Ramos (cell line): ENCODE data around the gene RASAL2.

Experiments used
- in situ Hi-C: fragments of 300-500 bp; cut with MboI; formaldehyde crosslinking; loops from one replicate; pipeline ENCODE4 v1.14.3; 2022; ENCODE audit warnings: low sequenced_read_pairs; ENCODE audit not compliant: unreplicated experiment

The RASAL2 gene

GRCh38 chr1:178271471-178271870 lies 177.6 kb downstream of the RASAL2 start:
- in situ Hi-C loops, result no loop called here

GRCh38 chr1:178273707-178274410 lies 180.0 kb downstream of the RASAL2 start:
- in situ Hi-C loops, result no loop called here

DNA sequence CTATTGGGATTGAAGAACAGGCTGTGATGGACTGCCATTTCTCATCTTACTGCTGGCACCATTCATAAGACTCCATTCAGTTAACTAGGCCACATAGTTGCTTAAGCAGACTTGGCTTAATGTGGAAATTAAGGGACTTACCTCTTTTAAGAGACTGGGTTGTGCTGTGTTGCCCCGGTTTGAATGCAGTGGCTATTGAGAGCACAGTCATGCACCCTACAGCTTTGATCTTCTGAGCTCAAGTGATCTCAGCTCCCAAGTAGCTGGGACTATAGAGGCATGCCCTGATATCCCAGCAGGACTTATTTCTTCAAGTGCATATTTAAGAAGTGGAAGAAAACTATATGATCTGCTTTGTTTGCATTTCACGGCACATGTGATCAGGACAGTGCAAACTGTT lies 181.1 kb downstream of the RASAL2 start:
- in situ Hi-C loops, result no loop called here

GRCh38 chr1:178275553-178275952 lies 181.6 kb downstream of the RASAL2 start:
- in situ Hi-C loops, result no loop called here

DNA sequence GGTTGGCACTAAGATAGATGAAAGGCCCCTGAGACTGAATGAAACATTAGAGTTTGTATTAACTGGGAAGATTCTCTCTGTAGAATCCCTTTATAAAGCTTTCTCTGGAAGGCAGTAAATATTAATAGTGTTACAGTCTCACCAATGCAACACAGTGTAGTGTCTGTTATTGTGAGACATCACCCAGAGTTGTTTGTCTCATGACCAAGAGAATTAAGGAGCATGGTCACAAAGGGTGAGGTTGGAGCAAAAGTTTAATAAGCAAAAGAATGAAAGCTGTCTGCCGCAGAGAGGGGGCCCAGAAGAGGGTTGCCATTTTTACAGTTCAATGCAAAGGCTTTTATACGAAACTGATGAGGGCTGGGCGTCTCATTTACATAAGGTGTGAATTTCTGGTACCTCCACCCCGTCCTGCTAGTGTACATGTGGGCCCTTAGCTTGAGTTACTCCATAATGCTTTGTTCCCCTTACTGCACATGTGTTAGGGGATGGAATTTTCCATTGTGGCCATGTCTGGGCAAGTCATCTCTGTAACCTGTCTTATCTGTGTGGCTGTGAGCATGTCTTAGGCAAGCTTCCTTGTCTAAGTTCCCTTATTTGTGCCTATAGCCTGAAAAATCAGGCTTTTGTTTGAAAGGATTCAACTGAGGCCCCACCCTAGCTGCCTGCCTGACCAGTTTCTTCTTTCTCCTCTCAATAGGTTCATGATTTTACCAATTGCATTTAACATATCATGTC lies 184.1 kb downstream of the RASAL2 start:
- in situ Hi-C loops, result no loop called here

GRCh38 chr1:178278916-178279686 lies 185.2 kb downstream of the RASAL2 start:
- in situ Hi-C loops, result no loop called here

DNA sequence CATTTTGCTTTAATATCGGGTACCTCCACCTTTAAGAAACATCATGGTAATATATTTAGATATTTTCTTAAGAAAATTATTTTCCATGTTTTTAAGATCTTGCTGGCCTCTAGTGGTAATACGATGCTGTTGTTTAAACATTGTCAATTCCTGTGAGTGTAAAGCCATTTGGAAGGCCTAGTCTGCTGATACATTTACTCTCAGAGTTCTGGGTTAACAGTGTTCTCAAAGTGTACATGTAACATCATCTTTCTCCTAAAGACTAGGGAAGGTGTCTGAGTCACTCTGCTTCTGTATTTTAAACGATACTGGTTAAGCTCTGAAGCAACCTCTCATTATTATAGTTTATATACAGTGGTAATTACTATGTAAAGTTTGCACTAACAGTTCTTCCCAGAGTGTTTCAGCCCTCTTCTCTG lies 189.1 kb downstream of the RASAL2 start:
- in situ Hi-C loops, result no loop called here

DNA sequence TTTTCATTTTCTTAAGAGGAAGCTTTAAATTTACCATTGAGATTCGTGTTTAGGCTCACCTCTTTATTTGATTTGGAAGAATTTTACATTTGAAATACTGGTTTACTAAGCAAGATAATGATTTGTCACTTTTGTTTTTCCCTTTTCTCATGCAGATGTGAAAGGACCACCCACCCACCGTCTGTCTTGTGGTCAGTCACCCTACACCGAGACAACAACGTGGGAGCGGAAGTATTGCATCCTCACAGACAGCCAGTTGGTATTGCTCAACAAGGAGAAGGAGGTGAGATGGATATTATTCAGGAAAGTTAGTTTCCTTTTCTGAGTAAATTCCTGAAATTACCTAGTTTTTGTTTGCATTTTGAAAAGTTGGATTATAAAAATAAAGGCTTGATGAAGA lies 189.5 kb downstream of the RASAL2 start:
- in situ Hi-C loops, result no loop called here

DNA sequence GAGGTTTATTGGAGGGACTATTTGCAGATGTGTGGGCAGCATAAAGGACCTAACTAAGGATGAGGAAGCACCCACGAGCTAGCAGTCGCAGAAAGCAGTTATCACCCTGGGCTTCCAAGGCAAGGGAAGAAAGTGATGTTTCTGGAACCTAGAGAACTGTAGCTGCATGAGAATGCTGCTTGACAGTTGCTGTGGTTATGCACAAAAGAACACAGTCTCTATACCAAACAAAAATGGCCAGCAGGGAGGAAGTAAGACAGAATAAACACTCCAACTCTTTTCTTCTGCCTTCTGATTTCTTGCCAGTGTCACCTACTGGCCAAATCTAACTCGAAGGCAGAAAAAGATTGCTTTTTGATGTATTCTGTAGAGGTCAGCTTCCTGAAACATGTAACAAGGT lies 190.2 kb downstream of the RASAL2 start:
- in situ Hi-C loops, result no loop called here

- in situ Hi-C loops, result no loop called here
Measured at GRCh38 chr1:178291166-178291565, 197.3 kb downstream of the RASAL2 start.

GRCh38 chr1:178294654-178295053 lies 200.8 kb downstream of the RASAL2 start:
- in situ Hi-C loops, result no loop called here

GRCh38 chr1:178300352-178300699 lies 206.4 kb downstream of the RASAL2 start:
- in situ Hi-C loops, result loop anchor here (10.0 to 25.0 kb wide), 2 partner anchors 204 to 712 kb away; no protein-coding TSS in a partner anchor

- in situ Hi-C loops, result loop anchor here (10.0 to 25.0 kb wide), 2 partner anchors 204 to 711 kb away; no protein-coding TSS in a partner anchor
Measured at GRCh38 chr1:178301141-178301540, 207.2 kb downstream of the RASAL2 start.

GRCh38 chr1:178307264-178307663 lies 213.4 kb downstream of the RASAL2 start:
- in situ Hi-C loops, result loop anchor here (10.0 to 25.0 kb wide), 2 partner anchors 198 to 705 kb away; no protein-coding TSS in a partner anchor

- in situ Hi-C loops, result loop anchor here (10.0 to 25.0 kb wide), 2 partner anchors 196 to 704 kb away; no protein-coding TSS in a partner anchor
Measured at GRCh38 chr1:178308438-178308837, 214.5 kb downstream of the RASAL2 start.

- in situ Hi-C loops, result loop anchor here (25.0 kb wide), 1 partner anchor 702 kb away; no protein-coding TSS in a partner anchor
Measured at GRCh38 chr1:178310685-178311105, 216.8 kb downstream of the RASAL2 start.

- in situ Hi-C loops, result loop anchor here (25.0 kb wide), 1 partner anchor 701 kb away; no protein-coding TSS in a partner anchor
Measured at GRCh38 chr1:178311164-178311563, 217.3 kb downstream of the RASAL2 start.

DNA sequence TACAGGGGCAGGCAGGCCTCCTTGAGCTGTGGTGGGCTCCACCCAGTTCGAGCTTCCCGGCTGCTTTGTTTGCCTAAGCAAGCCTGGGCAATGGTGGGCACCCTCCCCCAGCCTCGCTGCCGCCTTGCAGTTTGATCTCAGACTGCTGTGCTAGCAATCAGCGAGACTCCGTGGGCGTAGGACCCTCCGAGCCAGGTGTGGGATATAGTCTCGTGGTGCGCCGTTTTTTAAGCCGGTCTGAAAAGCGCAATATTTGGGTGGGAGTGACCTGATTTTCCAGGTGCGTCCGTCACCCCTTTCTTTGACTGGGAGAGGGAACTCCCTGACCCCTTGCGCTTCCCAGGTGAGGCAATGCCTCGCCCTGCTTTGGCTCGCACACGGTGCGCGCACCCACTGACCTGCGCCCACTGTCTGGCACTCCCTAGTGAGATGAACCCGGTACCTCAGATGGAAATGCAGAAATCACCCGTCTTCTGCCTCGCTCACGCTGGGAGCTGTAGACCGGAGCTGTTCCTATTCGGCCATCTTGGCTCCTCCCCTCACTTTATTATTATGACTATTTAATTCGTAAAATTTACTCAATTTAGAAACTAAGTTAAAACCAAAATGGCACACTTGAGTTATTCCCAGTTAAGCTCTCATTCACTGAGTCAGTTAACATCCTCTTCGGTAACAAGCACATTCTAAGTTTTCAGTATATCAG lies 226.5 kb downstream of the RASAL2 start:
- in situ Hi-C loops, result loop anchor here (25.0 kb wide), 1 partner anchor 692 kb away; no protein-coding TSS in a partner anchor

DNA sequence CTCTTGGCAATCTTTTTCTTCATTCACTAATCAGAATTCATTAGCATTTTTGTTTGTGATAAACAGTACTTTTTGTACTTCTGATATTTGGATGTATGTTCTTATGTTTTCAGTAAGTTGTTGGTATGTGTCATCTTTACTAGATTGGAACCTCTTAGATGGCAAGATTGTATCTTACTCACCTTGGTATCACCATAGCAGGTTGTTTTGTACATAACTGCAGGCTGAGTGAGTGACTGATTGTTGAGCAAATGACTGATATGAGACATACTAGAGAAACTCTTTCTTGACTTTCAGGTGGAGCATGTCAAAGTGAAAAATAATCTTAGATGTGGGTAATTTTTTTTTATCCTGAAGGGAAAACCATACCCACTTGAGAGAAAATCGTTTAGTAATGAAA lies 229.2 kb downstream of the RASAL2 start:
- in situ Hi-C loops, result loop anchor here (25.0 kb wide), 1 partner anchor 689 kb away; no protein-coding TSS in a partner anchor

DNA sequence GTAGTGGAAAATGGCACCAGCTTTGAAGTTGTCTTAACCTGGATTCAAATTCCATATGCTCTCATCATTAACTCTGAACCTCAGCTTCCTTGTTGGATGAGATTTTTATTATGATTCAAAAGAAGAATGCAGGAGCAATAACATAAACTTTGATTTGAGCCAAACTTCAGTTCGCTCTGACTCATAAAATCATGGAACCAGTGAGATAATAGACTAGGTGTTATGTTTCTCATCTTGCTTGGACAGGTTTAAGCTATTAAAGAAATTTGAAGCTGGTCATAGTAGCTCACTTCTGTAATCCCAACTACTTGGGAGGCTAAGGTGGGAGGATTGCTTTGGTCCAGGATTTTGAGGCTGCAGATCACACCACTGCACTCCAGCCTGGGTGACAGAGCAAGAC lies 230.1 kb downstream of the RASAL2 start:
- in situ Hi-C loops, result loop anchor here (25.0 kb wide), 1 partner anchor 688 kb away; no protein-coding TSS in a partner anchor
